Renal pelvis (tissue), 4 donors: ENCODE data around the gene NFYC. TPM values are rescaled to one million over a fixed set of nuclear protein-coding genes. Genes with fewer than 3 reads are reported as not detected.

Source experiments
- DNase-seq: peaks from one replicate; pipeline ENCODE4 v3.0.0-alpha.2; 2013
- polyA plus RNA-seq, 3 donors: library from polyadenylated mRNA; unstranded; fragments of 120-200 nt; gene quantifications; one replicate each; pipeline ENCODE4 v1.2.1, GENCODE V29; 2013; ENCODE audit not compliant: insufficient read length in 3 of 3

NFYC gene
- polyA plus RNA-seq, 3 donors: 95.0 to 121 (median 116) TPM

DNA sequence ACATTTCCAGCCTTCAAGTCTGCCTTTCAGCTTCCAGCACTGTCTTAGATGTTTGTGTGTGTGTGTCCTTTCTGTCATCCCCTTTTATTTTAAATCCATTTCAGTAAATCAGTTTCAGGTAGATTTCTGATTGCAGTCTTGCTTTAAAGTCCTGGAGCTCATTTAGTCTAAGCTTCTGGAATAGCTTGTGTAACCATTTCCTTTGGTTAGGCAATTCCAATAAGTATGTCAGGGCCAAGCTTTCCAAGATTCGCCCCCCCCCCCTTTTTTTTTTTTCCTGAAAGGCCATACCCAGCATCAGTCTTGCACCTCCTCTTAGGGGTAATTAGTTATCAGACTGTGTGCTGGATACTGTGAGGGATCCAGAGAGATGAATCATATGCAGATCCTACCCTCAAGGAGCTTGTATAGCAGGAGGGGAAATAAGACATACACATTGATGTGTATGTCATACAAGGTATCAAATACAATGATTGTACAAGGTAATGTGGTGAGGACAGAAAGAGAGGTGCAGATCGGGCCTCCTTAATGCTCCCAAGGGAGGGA lies 41.3 kb downstream of the NFYC start:
- DNase-seq: no peak

GRCh38 chr1:40734882-40735628 lies 43.6 kb downstream of the NFYC start:
- DNase-seq: no peak

DNA sequence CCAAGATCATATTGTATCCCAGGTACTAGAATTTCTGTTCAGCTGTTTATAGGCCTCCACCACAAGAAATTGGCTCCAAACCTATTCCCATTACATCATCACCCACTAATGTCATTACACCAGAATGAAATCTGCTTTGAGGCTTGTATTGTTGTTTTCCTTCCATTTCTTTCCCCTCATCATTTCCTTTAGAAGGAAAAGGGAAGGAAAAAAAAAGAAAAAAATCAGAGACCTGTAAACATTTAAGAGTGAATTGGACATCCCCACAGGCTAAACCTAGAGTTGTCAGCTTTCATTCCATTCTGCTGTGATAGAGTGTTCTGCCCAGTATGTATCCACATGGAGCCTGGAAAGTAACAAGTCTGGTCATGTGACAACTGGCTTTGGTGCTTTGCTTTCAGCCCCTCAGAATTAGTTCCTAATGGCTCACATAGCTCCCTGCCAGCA lies 44.6 kb downstream of the NFYC start:
- DNase-seq: no peak

DNA sequence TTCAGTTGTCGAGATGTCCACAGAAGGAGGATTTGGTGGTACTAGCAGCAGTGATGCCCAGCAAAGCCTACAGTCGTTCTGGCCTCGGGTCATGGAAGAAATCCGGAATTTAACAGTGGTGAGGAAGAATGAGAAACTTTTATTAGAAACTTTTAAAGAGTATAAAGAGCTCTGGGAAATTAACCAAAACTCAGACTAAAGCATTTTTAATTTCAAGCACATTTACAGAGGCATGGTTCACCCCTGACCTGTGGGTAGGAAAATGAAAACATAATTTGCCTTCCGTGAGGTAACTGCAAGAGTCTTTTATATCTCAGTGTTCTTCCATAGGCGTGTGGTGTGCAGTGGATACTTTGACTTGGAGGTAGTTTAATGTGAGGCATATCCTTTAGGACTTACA lies 47.3 kb downstream of the NFYC start:
- DNase-seq: no peak

DNA sequence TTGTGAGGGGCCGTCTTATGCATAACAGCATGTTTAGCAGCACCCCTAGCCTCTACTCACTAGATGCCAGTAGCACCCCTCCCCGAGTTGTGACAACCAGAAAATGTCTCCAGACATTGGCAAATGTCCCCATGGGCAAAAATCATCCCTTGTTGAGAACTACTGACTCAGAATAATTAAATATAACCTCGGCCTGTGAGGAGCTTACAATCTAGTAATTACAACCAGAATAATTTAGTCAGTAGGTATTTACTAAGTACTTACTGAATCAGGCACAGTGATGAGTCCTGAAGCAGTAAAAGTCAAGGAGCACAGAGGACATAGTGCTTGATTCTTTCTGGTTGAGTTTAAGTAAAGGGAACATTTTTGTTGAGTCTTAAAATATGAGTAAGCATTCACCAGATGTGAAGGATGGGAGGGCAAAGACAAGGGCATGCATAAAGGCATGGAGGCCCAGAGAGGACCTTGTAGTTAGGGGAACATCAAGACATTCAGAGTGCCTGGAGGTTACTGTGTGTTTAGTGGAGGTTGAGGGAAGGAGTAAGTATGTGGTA lies 48.0 kb downstream of the NFYC start:
- no peak for DNase-seq

DNA sequence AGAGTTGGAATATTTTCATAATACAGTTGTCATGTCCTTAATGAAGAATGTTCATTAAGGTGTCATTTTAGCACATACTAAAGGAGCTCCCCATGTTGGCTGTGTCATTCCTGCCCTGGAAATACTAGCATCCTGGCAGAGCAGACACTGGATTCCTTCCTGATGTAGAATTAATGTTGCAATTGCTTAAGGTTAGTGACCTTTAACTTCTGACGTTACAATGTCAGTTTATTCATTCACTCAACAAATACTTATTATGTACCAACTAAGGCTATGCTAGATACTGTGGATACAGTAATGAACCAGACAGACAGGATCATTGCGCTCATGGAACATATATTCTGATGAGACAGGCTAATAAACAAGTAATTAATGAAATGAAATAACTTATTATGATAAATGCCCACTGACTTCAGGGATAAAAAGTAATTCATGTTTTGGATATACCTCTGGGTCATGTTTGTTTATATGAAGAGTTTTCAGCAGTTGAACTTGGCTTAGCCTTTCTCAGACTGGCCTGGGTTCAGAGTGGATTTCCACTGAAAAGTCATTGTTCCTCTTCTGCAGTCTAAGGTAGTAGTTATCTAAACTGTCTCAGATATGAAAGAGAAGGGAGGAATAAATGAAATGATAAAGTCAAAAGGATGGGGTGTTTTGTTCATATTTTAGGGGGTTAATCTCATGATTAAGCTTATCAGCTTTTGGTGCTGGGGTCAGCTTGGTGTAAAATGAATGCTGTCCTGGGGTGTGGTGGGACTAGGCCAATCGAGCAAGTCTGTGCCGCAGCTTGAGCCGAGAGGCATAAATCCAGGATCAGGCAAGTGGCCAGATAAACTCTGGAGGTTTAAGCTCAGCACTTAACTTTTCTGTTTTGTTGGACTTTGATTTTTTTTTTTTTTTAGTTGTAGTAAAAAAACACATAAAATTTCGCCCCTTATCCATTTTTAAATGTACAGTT lies 48.8 kb downstream of the NFYC start:
- peak; percentile 19 for DNase-seq

- DNase-seq: no peak
Observed at GRCh38 chr1:40740997-40741736, 49.7 kb downstream of the NFYC start.

DNA sequence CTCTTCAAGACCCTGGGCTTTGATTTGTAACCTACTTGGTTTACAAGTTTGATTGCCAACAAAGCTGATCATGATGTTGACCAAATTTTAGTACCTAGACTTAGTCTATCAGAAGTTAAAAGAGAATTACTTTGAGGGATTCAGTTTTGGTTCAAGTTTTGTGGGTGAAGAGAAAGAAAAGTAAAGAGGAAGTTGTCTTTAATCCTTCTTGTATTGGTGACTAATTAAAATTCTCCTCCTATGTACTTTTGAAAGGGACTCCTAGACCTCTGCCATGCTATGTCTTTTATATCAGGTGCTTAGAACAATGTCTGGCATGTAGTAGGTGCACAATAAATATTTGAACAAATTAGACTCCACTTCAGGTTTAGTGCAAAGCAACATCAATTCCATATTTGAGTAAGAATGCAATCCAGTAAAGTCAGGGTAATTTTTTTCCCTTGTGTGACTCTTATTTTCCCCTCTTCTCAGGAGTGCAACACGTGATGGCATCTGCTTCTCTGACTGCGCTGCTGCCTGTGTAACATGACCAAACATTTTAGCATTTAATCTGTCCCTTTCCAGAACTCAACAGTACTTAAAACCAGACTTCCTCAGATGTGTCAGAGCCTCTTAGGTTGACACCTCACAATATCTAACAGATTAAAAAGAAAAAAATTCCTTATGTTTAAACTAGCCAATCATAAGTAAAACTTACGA lies 51.0 kb downstream of the NFYC start:
- no peak for DNase-seq

DNA sequence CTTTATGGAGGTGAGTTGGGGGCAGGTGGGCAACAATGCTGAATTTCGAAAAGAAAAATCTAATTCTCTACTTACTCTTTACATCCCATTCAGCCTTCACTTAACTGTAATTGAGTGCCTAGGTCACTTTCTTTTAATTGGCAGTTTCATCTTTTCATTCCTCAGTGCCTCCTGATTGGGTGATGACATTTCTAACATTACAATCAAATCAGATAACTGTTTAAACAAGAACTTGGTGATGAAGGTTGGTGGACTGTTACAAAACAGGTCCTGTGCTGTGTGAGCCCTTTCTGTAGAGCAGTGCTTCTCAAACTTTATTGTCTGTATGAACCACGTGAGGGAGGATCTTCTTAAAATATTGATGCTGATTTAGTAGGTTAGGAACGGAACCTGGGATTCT lies 51.9 kb downstream of the NFYC start:
- DNase-seq: no peak

DNA sequence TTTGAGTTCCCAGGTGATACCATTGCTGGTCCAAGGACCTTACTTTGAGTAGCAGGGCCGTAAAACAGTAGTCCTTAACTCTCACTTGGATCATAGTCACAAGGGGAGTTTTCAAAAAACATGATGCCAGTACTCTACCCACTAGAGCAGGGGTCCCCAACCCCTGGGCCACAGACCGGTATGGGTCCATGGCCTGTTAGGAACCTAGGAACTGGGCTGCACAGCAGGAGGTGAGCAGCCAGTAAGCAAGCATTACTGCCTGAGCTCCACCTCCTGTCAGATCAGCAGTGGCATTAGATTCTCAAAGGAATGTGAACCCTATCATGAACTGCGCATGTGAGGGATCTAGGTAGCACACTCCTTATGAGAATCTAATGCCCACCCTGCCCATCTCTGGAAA lies 52.4 kb downstream of the NFYC start:
- DNase-seq: no peak

DNA sequence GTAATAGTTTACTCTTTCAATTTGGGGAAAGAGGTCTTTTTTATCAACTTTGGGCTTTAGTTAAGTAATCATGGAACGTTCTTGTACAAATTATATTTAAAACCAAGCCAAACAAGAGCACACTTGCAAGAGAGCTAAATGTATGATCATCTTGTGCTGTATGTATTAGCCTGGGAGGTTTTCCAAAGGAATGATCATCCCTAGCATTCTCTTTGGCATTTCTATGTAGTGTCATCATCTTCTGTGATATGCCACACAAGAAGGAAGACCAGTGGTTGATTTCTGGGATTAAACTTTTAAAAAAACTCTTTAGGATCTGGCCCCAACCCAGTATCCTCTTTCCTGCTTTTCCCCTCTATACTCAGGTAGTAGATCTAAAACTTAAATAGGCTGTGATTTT lies 53.7 kb downstream of the NFYC start:
- DNase-seq: no peak

DNA sequence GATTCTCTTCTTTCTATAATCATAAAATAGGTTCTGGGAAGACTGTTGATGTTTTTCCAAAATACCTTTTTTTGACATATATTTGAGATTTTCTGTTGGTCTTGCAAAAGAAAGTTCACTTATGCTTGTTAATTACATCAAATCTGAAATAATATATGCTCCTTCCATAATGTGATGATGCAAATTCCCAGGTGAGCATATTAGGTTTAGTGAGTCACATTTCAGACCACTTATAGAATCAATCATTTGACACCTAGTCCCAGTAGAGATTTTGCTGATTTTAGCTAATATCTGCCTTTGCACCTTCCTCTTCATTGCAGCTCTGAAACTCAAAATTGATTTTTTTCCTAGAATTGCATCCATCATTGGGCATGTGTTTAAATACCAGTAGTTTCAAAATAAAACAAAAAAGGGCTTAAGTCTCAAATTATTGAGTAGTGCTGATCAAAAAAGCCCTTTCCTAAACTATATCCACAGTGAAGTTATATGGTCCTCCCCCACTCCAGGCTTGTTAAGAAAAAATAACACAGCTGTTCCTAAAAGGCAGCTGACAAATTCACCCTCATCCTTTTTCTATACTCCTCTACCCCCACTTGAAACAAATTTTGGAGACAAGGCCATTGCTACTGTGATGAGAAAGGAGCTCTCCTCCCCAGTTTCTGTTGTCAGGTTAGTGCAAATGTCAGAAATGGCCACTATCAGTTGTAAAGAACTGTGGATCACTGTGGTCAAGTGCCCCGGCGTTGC lies 55.0 kb downstream of the NFYC start:
- DNase-seq: no peak

GRCh38 chr1:40748841-40749718 lies 57.6 kb downstream of the NFYC start:
- DNase-seq: no peak

GRCh38 chr1:40749817-40750216 lies 58.3 kb downstream of the NFYC start:
- no peak for DNase-seq

DNA sequence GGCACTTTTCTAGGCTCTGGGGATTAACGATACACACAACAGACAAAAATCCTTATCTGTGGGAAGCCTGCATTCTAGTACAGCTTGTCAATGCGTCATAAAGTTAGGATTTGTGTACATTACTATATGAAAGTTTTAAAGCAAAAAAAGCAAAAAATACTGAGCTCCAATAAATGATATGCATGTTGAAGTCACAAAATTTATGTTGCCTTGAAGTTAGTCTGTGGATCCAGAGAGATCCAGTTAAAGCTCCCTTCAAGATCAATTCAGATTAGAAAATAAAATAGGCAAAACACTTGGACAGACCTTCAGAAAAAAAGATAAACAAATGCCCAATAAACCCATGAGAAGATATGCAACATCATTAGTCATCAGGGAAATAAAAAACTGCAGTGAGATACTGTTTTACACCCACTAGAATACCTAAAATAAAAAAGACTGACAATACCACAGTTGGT lies 59.0 kb downstream of the NFYC start:
- DNase-seq: no peak

GRCh38 chr1:40751802-40752201 lies 60.3 kb downstream of the NFYC start:
- DNase-seq: no peak

DNA sequence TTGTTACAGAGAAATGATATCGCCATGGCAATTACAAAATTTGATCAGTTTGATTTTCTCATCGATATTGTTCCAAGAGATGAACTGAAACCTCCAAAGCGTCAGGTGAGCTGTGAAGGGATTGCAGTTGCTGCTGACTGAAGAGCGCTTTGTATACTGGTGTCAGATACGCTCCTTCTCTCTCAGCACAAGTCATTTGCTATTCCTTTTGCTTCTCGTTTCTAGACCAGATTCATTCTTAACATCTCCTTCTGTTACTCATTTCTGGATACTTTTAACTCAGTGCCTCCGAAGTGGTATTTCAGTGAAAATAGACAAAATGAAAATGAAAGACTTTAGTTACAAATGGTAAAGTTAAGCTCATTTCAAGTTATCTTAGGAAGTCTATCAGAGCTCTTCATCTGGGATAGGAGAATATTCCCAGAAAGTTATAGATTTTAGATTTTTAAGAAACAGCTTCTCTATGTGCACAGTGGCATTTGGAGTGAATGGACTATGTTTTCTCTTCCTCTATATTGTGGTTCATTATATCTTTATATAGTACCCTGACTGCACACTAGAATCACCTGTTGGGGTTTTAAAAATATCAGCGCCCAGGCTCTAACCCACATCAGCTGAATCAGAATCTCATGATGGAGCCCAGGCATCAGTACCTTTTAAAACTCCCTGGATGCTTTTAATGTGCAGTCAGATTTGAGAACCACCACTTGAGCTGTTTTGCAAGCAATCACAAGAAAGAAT lies 61.8 kb downstream of the NFYC start:
- no peak for DNase-seq

- DNase-seq: no peak
Observed at GRCh38 chr1:40754201-40754600, 62.7 kb downstream of the NFYC start.
